Liver (tissue), 9 donors: ENCODE measurements around the gene MYBPH. TPM values are rescaled to one million over a fixed set of nuclear protein-coding genes. Genes with fewer than 3 reads are reported as not detected.

ENCODE experiments used
- DNase-seq: peaks from one replicate; pipeline ENCODE4 v3.0.0-alpha.2; 2017; ENCODE audit warnings: low spot score
- H3K27ac ChIP-seq, 2 donors: one replicate each; pipeline ENCODE4 v1.7.0; 2013; ENCODE audit warnings: inconsistent platforms in 2 of 2, low read length in 2 of 2, control low read depth in 1 of 2, low read depth in 1 of 2, mild to moderate bottlenecking in 1 of 2
- H3K27me3 ChIP-seq, 4 donors: one replicate each; pipeline versions ENCODE4 v1.6.1 to v1.7.0; 2013; ENCODE audit warnings: low read length in 3 of 4, inconsistent platforms in 1 of 4, mild to moderate bottlenecking in 1 of 4, moderate library complexity in 1 of 4; ENCODE audit not compliant: control insufficient read depth in 4 of 4, insufficient read depth in 4 of 4
- H3K36me3 ChIP-seq, 4 donors: one replicate each; pipeline versions ENCODE4 v1.6.1 to v1.7.0; 2013; ENCODE audit warnings: low read length in 3 of 4, mild to moderate bottlenecking in 3 of 4, low read depth in 1 of 4, moderate library complexity in 1 of 4; ENCODE audit not compliant: control insufficient read depth in 4 of 4, insufficient read depth in 3 of 4
- H3K4me1 ChIP-seq, 4 donors: one replicate each; pipeline versions ENCODE4 v1.6.1 to v1.7.0; 2013; ENCODE audit warnings: low read length in 3 of 4, mild to moderate bottlenecking in 3 of 4, moderate library complexity in 1 of 4; ENCODE audit not compliant: control insufficient read depth in 4 of 4, insufficient read depth in 4 of 4
- H3K4me3 ChIP-seq, 3 donors: one replicate each; pipeline versions ENCODE4 v1.6.1 to v1.7.0; 2013; ENCODE audit warnings: low read length in 3 of 3, control low read depth in 1 of 3, low read depth in 1 of 3, mild to moderate bottlenecking in 1 of 3
- H3K9ac ChIP-seq, 2 donors: one replicate each; pipeline ENCODE4 v1.7.0; 2013; ENCODE audit warnings: low read length in 2 of 2, mild to moderate bottlenecking in 2 of 2, moderate library complexity in 2 of 2, control low read depth in 1 of 2, low read depth in 1 of 2
- H3K9me3 ChIP-seq, 4 donors: one replicate each; pipeline versions ENCODE4 v1.6.1 to v1.7.0; 2013; ENCODE audit warnings: low read length in 3 of 4; ENCODE audit not compliant: control insufficient read depth in 4 of 4
- ATF3 ChIP-seq: IDR thresholded peaks from 2 replicates; pipeline ENCODE4 v1.6.1; 2016; ENCODE audit warnings: antibody characterized with exemption
- CTCF ChIP-seq: fragments of 150-350 bp; IDR thresholded peaks from 2 replicates; pipeline ENCODE4 v1.5.1; 2017; ENCODE audit warnings: improper control_type of control experiment, low read depth, low read length; ENCODE audit not compliant: missing input control
- EGR1 ChIP-seq, 2 donors: IDR thresholded peaks; 2 replicates each; pipeline ENCODE4 v1.6.1; 2016 to 2018; ENCODE audit warnings: antibody characterized with exemption in 2 of 2, low read depth in 2 of 2
- FOXA1 ChIP-seq: IDR thresholded peaks from 2 replicates; pipeline ENCODE4 v1.6.1; 2016; ENCODE audit warnings: antibody characterized with exemption
- FOXA2 ChIP-seq: IDR thresholded peaks from 2 replicates; pipeline ENCODE4 v1.6.1; 2016; ENCODE audit warnings: antibody characterized with exemption
- GABPA ChIP-seq, 2 donors: IDR thresholded peaks in 1 of 2; conservative IDR thresholded peaks in 1 of 2; 2 replicates each; pipeline ENCODE4 v1.6.1; 2016; ENCODE audit warnings: antibody characterized with exemption in 2 of 2, mild to moderate bottlenecking in 1 of 2, moderate library complexity in 1 of 2
- HNF4A ChIP-seq, 2 donors: conservative IDR thresholded peaks; 2 replicates each; pipeline ENCODE4 v1.6.1; 2016; ENCODE audit warnings: antibody characterized with exemption in 2 of 2, mild to moderate bottlenecking in 2 of 2
- HNF4G ChIP-seq: IDR thresholded peaks from 2 replicates; pipeline ENCODE4 v1.6.1; 2016; ENCODE audit warnings: antibody characterized with exemption
- JUND ChIP-seq, 2 donors: IDR thresholded peaks; 2 replicates each; pipeline ENCODE4 v1.6.1; 2016; ENCODE audit warnings: antibody characterized with exemption in 2 of 2
- MAX ChIP-seq: IDR thresholded peaks from 2 replicates; pipeline ENCODE4 v1.6.1; 2016; ENCODE audit warnings: antibody characterized with exemption
- NR2F2 ChIP-seq: IDR thresholded peaks from 2 replicates; pipeline ENCODE4 v1.6.1; 2016; ENCODE audit warnings: antibody characterized with exemption
- RAD21 ChIP-seq, 2 donors: IDR thresholded peaks; 2 replicates each; pipeline ENCODE4 v1.6.1; 2016; ENCODE audit warnings: antibody characterized with exemption in 2 of 2, mild to moderate bottlenecking in 2 of 2
- REST ChIP-seq: IDR thresholded peaks from 2 replicates; pipeline ENCODE4 v1.6.1; 2016; ENCODE audit warnings: antibody characterized with exemption, mild to moderate bottlenecking
- RXRA ChIP-seq, 2 donors: IDR thresholded peaks; 2 replicates each; pipeline ENCODE4 v1.6.1; 2017 to 2018; ENCODE audit warnings: antibody characterized with exemption in 2 of 2, mild to moderate bottlenecking in 1 of 2
- SP1 ChIP-seq: IDR thresholded peaks from 2 replicates; pipeline ENCODE4 v1.6.1; 2018; ENCODE audit warnings: antibody characterized with exemption, mild to moderate bottlenecking
- TAF1 ChIP-seq: conservative IDR thresholded peaks from 2 replicates; pipeline ENCODE4 v1.6.1; 2016; ENCODE audit warnings: antibody characterized with exemption, mild to moderate bottlenecking
- YY1 ChIP-seq: IDR thresholded peaks from 2 replicates; pipeline ENCODE4 v1.6.1; 2016; ENCODE audit warnings: antibody characterized with exemption, mild to moderate bottlenecking
- ZBTB33 ChIP-seq: IDR thresholded peaks from 2 replicates; pipeline ENCODE4 v1.6.1; 2016; ENCODE audit warnings: antibody characterized with exemption
- WGBS: extraction: QIAGEN DNeasy Blood & Tissue Kit; methylation state at CpG from one replicate; pipeline ENCODE4 v1.1.7; 2013; 5-methylcytosine and 5-hydroxymethylcytosine counted together
- polyA plus RNA-seq, 2 donors: library from polyadenylated mRNA; stranded (reverse) in 1 of 2; unstranded in 1 of 2; fragments of 200-250 nt in 1 of 2; fragments of >200 nt in 1 of 2; fragmentation: Nextera tagmentation in 1 of 2; extraction: Ambion mirVana in 1 of 2; gene quantifications; one replicate each; pipeline versions ENCODE4 v1.2.1 to v1.2.3, GENCODE V29; 2013 to 2015
- total RNA-seq, 2 donors: library from RNA; depleted of rRNA; stranded (reverse); fragments of >200 nt; gene quantifications; one replicate each; pipeline ENCODE4 v1.2.3, GENCODE V29; 2014
- donor health status: healthy.
- donor health status: healthy.
- donor health status: healthy.
- donor health status: healthy.
- donor health status: healthy.

Gene MYBPH
- total and polyA plus RNA-seq, 4 donors, result 0.09 TPM; not detected in 3

GRCh38 chr1:203217139-203217655 is 41.6 kb upstream of the MYBPH start:
- no peak overlapping the region for H3K27ac ChIP-seq
- H3K4me3 ChIP-seq, result no peak overlapping the region
- DNase-seq, result no peak
- no peaks in the 10 kb centered on the region for H3K36me3 ChIP-seq
- no peak overlapping the region for H3K9ac ChIP-seq
- H3K9me3 ChIP-seq, result no peaks in the 10 kb centered on the region
- no peaks in the 10 kb centered on the region for H3K4me1 ChIP-seq
- TF ChIP-seq CTCF (no peak), FOXA2 (no peak), FOXA1 (no peak), GABPA (IDR thresholded peaks at IDR 0.05 in 1 of 2, conservative IDR thresholded peaks at IDR 0.05 in 1 of 2) (no peak), RXRA (IDR thresholded peaks at IDR 0.05) (no peak), HNF4A (conservative IDR thresholded peaks at IDR 0.05) (no peak)
- no peaks in the 10 kb centered on the region for H3K27me3 ChIP-seq
- 53% methylated on average over 6 of the region's 6 CpGs for WGBS

GRCh38 chr1:203216274-203217138 is 40.9 kb upstream of the MYBPH start:
- Histone ChIP-seq H3K27ac (no peak overlapping the region), H3K27me3 (no peaks in the 10 kb centered on the region), H3K4me3 (no peak overlapping the region), H3K36me3 (no peaks in the 10 kb centered on the region), H3K9ac (no peak overlapping the region), H3K4me1 (no peaks in the 10 kb centered on the region), H3K9me3 (no peaks in the 10 kb centered on the region)
- WGBS, result 38% methylated on average over 19 of the region's 19 CpGs
- DNase-seq, result peak; percentile 59
- TF ChIP-seq JUND (IDR thresholded peaks at IDR 0.05), result no peak
- no peak for TF ChIP-seq GABPA (IDR thresholded peaks at IDR 0.05 in 1 of 2, conservative IDR thresholded peaks at IDR 0.05 in 1 of 2)
- TF ChIP-seq ATF3, result no peak
- no peak for TF ChIP-seq FOXA1
- no peak for TF ChIP-seq YY1
- TF ChIP-seq RXRA (IDR thresholded peaks at IDR 0.05), result no peak
- peak; percentile 83 for TF ChIP-seq CTCF
- peak; percentile 61 for TF ChIP-seq MAX
- TF ChIP-seq SP1, result no peak
- TF ChIP-seq RAD21 (IDR thresholded peaks at IDR 0.05), result peak; percentile 91
- TF ChIP-seq HNF4G, result no peak
- no peak for TF ChIP-seq TAF1
- no peak for TF ChIP-seq EGR1 (IDR thresholded peaks at IDR 0.05; ENCODE audit: low read depth in 2 of 2)
- no peak for TF ChIP-seq NR2F2
- no peak for TF ChIP-seq REST
- TF ChIP-seq FOXA2, result no peak
- TF ChIP-seq ZBTB33, result no peak
